22Rv1 (cell line): ENCODE results near the gene NDUFB8.

Source experiments
- H3K27ac ChIP-seq: fragments of 450-650 bp; 2 replicates; pipeline ENCODE4 v1.5.1; 2017
- ZFX ChIP-seq: fragments of 450-650 bp; IDR thresholded peaks from 2 replicates; pipeline ENCODE4 v1.6.1; 2017; ENCODE audit warnings: antibody characterized with exemption, borderline replicate concordance
- TF ChIP-seq, protein P1 (sequence below): fragments of 450-650 bp; IDR thresholded peaks from 2 replicates; pipeline ENCODE4 v1.5.1; 2017; ENCODE audit warnings: mild to moderate bottlenecking

Gene NDUFB8

GRCh38 chr10:100535715-100536353 lies 6.2 kb upstream of the NDUFB8 start, which contains the start of gene HIF1AN:
HIF1AN (plus strand) TSS chr10:100535943; CDS start chr10:100535959, 16 bp downstream.
- H3K27ac ChIP-seq = peak within 1 kb of the TSS; percentile 57
- TF ChIP-seq, protein P1, sequence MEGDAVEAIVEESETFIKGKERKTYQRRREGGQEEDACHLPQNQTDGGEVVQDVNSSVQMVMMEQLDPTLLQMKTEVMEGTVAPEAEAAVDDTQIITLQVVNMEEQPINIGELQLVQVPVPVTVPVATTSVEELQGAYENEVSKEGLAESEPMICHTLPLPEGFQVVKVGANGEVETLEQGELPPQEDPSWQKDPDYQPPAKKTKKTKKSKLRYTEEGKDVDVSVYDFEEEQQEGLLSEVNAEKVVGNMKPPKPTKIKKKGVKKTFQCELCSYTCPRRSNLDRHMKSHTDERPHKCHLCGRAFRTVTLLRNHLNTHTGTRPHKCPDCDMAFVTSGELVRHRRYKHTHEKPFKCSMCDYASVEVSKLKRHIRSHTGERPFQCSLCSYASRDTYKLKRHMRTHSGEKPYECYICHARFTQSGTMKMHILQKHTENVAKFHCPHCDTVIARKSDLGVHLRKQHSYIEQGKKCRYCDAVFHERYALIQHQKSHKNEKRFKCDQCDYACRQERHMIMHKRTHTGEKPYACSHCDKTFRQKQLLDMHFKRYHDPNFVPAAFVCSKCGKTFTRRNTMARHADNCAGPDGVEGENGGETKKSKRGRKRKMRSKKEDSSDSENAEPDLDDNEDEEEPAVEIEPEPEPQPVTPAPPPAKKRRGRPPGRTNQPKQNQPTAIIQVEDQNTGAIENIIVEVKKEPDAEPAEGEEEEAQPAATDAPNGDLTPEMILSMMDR = peak; percentile 96
- no peak for TF ChIP-seq ZFX

DNA sequence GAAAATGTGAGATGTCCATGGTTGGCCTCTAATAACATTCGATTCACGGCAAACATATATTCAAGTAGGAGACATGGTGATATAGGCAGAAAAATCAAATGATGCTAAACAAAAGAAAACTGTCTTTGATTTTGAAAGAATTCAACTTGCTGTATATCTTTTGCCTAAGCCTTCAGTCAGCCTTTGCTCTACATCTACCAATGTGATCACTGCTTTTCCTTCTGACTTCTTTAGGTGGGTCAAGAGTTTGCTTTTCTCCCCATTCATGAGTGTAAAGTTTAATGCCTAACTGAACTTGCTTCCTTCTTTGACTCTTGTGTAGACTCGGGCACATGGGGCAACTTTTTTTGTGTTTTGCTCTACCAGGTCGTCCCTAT lies 5.7 kb upstream of the NDUFB8 start:
- H3K27ac ChIP-seq = peak overlapping the region; percentile 57
- no peak for TF ChIP-seq ZFX
- TF ChIP-seq, protein P1 = no peak

DNA sequence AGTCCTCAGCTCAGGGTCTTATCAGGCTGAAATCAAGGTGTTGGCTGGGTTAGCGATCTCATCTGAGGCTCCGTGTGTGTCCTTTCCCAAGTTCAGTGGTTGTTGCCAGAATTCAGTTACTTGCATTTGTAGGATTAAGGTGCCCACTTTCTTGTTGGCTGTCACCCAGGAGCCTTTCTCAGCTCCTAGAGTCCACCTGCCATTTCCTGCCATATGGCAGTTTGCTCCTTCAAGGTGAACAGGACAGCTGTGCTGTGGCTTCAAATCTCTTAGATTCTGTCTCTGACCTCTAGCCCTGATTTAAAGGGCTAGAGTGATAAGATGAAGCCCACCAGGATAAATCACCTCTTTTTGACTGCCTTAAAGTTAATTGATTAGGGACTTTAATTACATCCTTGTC lies 5.1 kb upstream of the NDUFB8 start:
- TF ChIP-seq ZFX = no peak
- TF ChIP-seq, protein P1 = no peak

GRCh38 chr10:100531761-100532160 lies 2.1 kb upstream of the NDUFB8 start:
- TF ChIP-seq, protein P1 = no peak
- no peak for TF ChIP-seq ZFX
- no peak overlapping the region for H3K27ac ChIP-seq

More for the DNA sequence above, 5.1 kb upstream of the NDUFB8 start:
- peak overlapping the region; percentile 57; the same call in 1 of the 2 replicates for H3K27ac ChIP-seq

GRCh38 chr10:100528921-100529474 lies 673 bp downstream of the NDUFB8 start:
- TF ChIP-seq, protein P1 = no peak
- TF ChIP-seq ZFX = no peak
- H3K27ac ChIP-seq = peak overlapping the region; percentile 78

DNA sequence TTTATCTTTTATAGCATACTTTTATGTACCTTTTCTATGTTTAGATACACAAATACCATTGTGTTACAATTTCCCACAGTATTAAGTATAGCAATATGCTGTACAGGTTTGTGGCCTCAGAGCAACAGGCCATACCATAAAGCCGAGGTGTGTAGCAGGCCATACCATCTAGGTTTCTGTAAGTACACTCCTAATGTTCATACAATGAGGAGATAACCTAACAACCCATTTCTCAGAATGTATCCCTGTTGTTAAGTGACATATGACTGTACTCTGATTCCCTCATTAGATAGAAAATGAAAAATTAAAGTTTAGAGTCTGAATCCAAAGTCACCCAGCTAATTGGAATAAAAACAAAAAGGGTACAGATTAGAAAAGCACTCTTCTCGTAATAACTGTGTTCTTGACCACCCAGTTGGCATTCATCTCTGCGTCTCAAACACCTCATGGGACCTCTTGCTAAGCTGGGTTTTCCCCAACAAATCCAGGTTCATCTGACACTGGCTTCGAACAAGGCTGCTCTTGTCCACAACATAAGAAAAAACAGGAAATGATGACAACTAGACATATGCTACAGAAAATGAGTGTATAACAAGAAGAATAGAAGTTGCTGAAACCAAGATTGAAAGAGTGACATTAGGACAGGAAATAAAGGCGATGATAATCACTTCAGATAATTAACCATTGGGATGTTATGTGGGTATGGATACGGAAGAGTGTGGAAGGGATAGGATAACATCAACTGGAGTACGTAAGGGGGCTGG lies 1.4 kb downstream of the NDUFB8 start:
- TF ChIP-seq, protein P1 = no peak
- TF ChIP-seq ZFX = no peak
- H3K27ac ChIP-seq = peak overlapping the region; percentile 78; the same call in 1 of the 2 replicates

DNA sequence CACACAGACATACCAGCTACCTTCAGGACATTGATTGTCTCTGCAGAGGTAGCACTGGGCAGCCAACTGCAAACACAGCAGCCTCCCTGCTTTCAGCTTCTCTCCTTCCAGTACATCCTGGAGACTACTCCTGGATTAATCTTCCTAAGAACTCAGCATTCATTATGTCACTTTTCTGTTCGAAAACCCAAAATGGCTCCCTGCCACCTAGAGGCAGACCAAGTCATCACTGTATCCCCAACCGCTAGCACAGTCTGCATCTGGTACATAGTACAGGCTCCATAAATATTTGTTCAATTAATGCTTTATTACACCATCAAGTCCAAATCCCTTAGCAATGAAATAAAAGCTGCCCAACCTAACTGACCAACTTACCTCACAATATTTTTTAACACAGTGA lies 5.0 kb downstream of the NDUFB8 start:
- H3K27ac ChIP-seq = no peak overlapping the region
- TF ChIP-seq ZFX = no peak
- TF ChIP-seq, protein P1 = no peak
